HG02610 (cell line): Measurements from ENCODE around the gene ADGRG7.

ENCODE experiments used
- ATAC-seq: cut with Tn5 transposase; IDR thresholded peaks from one replicate; pipeline ENCODE4 v1.9.1; 2021; ENCODE audit warnings: mild to moderate bottlenecking, moderate library complexity; ENCODE audit not compliant: unreplicated experiment

The ADGRG7 gene

DNA sequence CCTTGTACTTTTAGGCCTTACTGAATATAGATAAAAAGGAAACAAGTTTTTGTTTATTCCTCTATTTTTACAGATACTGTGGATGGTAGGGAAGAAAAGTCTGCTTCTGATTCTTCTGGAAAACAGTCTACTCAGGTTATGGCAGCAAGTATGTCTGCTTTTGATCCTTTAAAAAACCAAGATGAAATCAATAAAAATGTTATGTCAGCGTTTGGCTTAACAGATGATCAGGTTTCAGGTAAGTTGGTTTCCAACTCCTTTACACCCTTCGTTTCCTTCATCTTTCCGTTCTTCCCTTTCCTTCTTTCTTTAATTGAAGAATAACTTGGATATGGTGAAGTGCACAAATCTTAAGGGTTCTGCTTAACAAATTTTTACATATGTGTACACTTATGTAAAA, 123.0 kb downstream of the ADGRG7 start:
- no peak for ATAC-seq

DNA sequence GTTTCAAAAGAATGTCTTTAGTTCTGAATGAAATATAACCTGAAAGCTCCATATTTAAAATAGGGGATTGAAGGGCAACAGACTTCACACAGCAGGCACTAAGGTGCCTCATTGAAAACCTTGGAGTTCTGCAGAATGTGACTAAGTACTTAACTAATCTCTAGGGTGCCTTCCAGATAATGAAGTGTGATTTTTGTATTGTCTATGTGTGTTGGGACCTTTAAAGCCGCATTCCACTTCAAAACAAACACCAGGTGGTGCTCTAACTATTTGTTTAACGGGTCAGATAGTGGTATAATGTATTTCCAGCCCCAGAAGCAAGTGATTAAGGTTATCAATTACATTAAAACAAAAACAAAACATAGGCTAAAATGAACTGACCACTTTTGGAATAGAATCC, 127.9 kb downstream of the ADGRG7 start:
- no peak for ATAC-seq

DNA sequence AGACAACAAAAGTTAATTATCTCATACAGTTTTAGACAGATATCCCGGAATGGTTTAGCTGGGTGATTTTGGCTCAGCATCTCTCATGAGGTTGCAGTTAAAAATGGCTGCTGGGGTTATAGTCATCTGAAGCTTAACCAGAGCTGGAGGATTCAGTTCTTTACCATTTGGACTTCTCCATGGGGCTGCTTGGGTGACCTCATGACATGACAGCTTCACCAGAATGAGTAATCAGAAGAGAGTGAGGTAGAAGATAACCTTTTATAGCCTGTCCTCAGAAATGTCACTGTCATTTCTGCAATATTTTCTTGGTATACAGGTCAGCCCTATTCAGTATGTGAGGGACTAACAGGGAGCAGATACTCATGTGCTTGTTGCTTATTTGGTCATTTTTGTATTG, 130.8 kb downstream of the ADGRG7 start:
- no peak for ATAC-seq

DNA sequence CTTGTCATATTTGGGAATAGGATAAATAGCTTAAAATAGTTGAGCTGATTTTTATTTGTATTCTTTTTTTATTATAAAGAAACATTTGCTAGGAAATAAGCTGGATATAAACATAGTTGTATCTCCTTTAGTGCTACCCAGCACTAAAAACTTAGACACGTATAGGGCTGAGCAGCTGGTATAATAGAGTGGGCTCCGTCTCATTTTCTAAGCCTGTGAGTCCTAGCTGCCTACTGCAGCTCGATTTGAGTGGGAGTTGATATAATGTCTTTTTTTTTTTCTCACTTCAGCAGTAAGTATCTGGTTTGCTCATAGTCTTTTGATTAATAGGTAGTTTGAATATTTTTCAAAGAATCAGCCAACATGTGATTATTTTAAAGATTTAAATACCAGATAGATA, 134.1 kb downstream of the ADGRG7 start:
- ATAC-seq: no peak

DNA sequence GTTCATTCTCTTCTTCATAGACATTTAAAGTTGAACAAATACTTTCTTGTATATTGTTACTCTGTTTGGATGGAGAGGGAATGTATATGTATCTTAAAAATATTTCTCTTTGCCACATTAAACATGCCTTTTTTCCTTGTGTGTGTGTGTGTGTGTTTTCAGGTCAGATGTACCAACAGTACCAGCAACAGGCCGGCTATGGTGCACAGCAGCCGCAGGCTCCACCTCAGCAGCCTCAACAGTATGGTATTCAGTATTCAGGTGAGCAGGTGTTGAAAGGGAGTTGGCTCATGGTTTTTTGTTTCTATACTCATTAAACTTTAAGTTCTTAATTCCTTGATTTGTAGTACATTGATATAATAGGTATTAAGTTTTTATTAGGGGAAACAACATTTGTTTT, 135.3 kb downstream of the ADGRG7 start:
- no peak for ATAC-seq
